Dendritic cell treated with granulocyte-macrophage colony-stimulating factor and Interleukin-4, amounts not matched to agents 40 ng/mL and 50 ng/mL, for 4 days (primary cell): ENCODE data around the gene MTHFD2L.

ENCODE experiments used
- H3K27ac Mint-ChIP-seq: one replicate; pipeline ENCODE4 v1.8.0; 2022; ENCODE audit warnings: mild to moderate bottlenecking, mixed read lengths
- H3K27me3 Mint-ChIP-seq: one replicate; pipeline ENCODE4 v1.8.0; 2022; ENCODE audit warnings: mild to moderate bottlenecking, mixed read lengths
- H3K36me3 Mint-ChIP-seq: one replicate; pipeline ENCODE4 v1.8.0; 2022; ENCODE audit warnings: low read depth, mixed read lengths
- H3K4me1 Mint-ChIP-seq: one replicate; pipeline ENCODE4 v1.8.0; 2022; ENCODE audit warnings: low read depth, mixed read lengths
- H3K4me3 Mint-ChIP-seq: one replicate; pipeline ENCODE4 v1.8.0; 2022; ENCODE audit warnings: mild to moderate bottlenecking, moderate library complexity, mixed read lengths
- H3K9me3 Mint-ChIP-seq: one replicate; pipeline ENCODE4 v1.8.0; 2022; ENCODE audit warnings: mixed read lengths
- intact Hi-C: fragments of 100-400 bp; cut with micrococcal nuclease; formaldehyde crosslinking; loops from one replicate; pipeline ENCODE4 v1.15.0; 2022

The MTHFD2L gene

DNA sequence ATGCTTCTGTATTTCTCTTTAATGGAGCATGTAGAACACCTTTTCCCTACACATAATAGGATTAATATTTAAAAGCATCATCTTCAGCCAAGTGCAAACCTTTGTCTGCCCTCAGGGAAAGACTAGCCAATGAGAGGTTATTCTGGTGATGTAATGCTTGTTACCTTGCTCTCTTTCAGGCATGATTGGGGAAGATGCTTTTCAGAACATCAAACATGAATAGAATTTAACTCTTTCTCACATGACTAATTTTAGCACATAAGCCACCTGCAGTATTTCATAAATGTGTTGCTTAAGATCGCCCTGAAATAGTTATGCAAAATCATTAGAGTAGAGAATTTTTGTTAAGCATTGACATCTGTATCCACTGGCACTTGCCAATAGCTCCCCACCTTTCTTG, 139.6 kb downstream of the MTHFD2L start:
- intact Hi-C loops, result no loop called here
- Mint-ChIP-seq H3K4me3 (no peak overlapping the region), H3K4me1 (no peaks in the 10 kb centered on the region), H3K27ac (no peak overlapping the region), H3K36me3 (no peaks in the 10 kb centered on the region), H3K27me3 (no peaks in the 10 kb centered on the region), H3K9me3 (no peaks in the 10 kb centered on the region)

DNA sequence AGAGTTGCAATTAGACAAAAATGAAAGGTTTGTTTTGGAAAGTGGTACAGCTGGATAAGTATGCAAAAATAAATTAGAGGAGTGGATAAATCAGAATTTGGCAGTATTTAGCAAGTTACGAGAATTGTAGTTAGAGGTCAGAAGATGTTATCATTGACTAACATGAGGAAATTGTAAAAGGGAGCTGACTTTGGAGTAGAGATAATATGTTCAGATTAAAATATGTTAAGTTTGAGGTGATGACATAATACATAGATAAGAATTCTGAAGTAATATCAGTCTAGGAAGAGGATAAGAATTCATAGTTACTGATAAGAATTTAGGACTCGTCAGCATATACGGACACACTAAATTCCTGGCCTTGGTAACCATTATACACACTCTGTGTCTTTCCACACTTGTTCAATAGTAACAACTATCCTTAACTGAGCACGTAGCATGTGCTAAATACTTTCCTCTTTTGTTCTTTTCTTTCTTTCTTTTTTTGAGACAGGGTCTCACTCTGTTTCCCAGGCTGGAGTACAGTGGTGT, 146.2 kb downstream of the MTHFD2L start:
- intact Hi-C loops, result no loop called here
- H3K4me1 Mint-ChIP-seq, result no peaks in the 10 kb centered on the region

DNA sequence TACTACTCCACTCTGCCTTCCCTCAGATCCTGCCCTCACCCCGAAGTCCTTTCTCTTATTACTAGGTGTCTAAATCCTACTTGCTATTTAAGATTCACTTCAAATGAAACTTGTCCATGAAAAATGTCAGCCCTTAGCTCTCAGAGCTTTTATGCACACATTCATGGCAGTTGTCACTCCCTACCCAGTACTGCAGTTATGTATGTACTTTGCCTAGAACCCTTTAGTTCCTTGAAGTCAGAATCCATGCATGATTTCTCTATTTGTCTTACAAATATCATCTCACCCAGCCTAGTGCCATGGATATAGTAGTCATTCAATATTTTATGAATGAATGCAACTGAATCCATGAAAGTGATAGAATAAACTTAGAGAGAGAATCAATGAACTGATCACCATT, 147.1 kb downstream of the MTHFD2L start:
- Mint-ChIP-seq H3K36me3 (no peaks in the 10 kb centered on the region), H3K27ac (no peak overlapping the region), H3K9me3 (no peaks in the 10 kb centered on the region), H3K4me3 (no peak overlapping the region), H3K4me1 (no peaks in the 10 kb centered on the region), H3K27me3 (no peaks in the 10 kb centered on the region)
- intact Hi-C loops, result no loop called here

More for the DNA sequence above, 146.2 kb downstream of the MTHFD2L start:
- no peaks in the 10 kb centered on the region for H3K27me3 Mint-ChIP-seq
- no peak overlapping the region for H3K4me3 Mint-ChIP-seq
- no peaks in the 10 kb centered on the region for H3K36me3 Mint-ChIP-seq
- H3K27ac Mint-ChIP-seq, result no peak overlapping the region
- H3K9me3 Mint-ChIP-seq, result no peaks in the 10 kb centered on the region

DNA sequence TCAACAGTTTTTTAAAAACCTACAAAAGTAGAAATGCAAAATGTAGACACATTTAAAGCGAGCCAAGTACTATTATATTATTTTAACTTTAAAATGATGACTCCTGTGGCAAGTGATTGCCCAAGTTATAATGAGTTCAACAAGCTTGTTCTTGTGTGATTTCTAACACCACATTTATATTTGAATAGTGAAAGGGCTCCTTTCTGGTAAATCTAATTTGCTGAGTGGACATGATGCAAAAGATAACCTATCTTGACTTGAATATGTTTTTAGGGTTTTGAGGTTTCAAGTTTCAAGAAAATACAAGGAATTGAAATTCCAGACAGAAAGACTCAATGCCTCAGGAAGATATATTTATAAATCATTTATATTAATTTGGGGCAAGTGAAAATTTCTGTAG, 149.3 kb downstream of the MTHFD2L start:
- no peaks in the 10 kb centered on the region for H3K9me3 Mint-ChIP-seq
- intact Hi-C loops, result no loop called here
- no peaks in the 10 kb centered on the region for H3K4me1 Mint-ChIP-seq
- H3K27me3 Mint-ChIP-seq, result no peaks in the 10 kb centered on the region
- H3K27ac Mint-ChIP-seq, result no peak overlapping the region
- no peak overlapping the region for H3K4me3 Mint-ChIP-seq
- H3K36me3 Mint-ChIP-seq, result no peaks in the 10 kb centered on the region

DNA sequence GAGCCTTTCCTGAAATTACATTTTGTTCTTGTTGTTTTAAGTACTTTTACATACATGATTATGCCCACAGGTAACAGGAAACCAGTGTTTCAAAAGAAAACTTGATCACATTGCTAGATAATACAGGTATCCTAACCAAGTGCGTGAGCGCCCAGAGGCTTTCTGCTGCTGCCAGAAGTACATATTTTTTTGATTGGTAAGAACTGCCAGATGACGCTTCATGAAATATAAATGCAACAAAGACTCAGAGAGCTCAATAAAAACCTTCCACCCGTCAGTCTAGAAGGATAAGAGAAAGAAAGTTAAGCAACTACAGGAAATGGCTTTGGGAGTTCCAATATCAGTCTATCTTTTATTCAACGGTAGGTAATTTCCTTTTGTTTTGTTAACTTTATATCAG, 150.3 kb downstream of the MTHFD2L start, which contains the start of gene EPGN:
Gene EPGN, plus strand, starts transcription at position 256 of the 400 bp plus-strand sequence. Its CDS starts 64 bp downstream, at position 320.
- H3K27me3 Mint-ChIP-seq, result no peaks in the 10 kb centered on the region
- intact Hi-C loops, result no loop called here
- H3K4me1 Mint-ChIP-seq, result no peaks in the 10 kb centered on the region
- no peak within 1 kb of the TSS for H3K27ac Mint-ChIP-seq
- no peaks in the 10 kb centered on the region for H3K36me3 Mint-ChIP-seq
- H3K4me3 Mint-ChIP-seq, result no peak within 1 kb of the TSS
- no peaks in the 10 kb centered on the region for H3K9me3 Mint-ChIP-seq

DNA sequence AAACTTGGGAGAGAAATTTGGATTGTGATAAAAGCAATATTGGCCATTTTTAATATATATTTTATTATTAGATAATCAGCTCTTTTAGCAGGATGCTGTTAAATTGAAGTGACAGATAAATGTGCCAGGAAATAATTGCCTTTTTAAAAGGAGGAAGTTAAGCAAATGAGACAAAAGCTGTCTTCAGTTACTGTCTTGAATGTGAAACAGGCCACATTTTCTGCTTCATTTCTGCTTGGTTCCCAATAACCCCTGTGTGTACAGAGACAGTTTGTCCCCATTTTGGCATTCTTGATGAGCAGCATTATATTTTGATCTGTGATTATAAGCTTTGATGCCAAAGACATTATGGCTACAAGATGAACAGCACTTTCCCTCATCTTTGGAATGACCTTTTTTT, 151.3 kb downstream of the MTHFD2L start:
- no peak overlapping the region for H3K27ac Mint-ChIP-seq
- no peaks in the 10 kb centered on the region for H3K9me3 Mint-ChIP-seq
- H3K36me3 Mint-ChIP-seq, result no peaks in the 10 kb centered on the region
- intact Hi-C loops, result no loop called here
- H3K4me1 Mint-ChIP-seq, result no peaks in the 10 kb centered on the region
- no peak overlapping the region for H3K4me3 Mint-ChIP-seq
- no peaks in the 10 kb centered on the region for H3K27me3 Mint-ChIP-seq

DNA sequence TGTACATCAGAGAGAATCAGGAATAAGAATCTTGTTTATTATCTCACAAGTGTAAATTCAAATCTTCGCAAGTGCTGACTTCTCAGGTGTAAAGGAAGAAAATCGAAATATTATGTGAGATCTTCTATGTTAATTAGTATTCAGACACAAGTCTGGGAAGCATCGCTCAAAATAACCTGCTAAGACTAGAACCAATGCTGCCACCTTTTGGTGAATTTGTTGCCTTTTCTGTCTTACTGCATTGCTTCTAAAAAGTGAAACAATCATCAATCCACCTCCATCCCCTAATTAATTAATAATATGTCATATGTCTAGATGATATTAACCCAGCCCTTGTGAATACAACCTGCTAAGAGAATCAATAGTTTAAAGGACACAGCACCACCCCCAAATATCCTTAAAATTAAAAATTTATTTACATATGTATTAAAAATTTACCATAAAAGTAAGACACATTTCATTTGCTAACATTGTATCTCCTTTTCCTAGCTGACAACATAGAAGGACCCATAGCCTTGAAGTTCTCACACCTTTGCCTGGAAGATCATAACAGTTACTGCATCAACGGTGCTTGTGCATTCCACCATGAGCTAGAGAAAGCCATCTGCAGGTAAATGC, 153.9 kb downstream of the MTHFD2L start:
- H3K4me3 Mint-ChIP-seq, result no peak overlapping the region
- peaks cover 14% of the 10 kb centered on the region for H3K4me1 Mint-ChIP-seq
- intact Hi-C loops, result loop anchor here (1.0 kb wide), 2 partner anchors 84 to 123 kb away; no protein-coding TSS in a partner anchor
- no peaks in the 10 kb centered on the region for H3K36me3 Mint-ChIP-seq
- H3K27me3 Mint-ChIP-seq, result no peaks in the 10 kb centered on the region
- no peak overlapping the region for H3K27ac Mint-ChIP-seq
- no peaks in the 10 kb centered on the region for H3K9me3 Mint-ChIP-seq

DNA sequence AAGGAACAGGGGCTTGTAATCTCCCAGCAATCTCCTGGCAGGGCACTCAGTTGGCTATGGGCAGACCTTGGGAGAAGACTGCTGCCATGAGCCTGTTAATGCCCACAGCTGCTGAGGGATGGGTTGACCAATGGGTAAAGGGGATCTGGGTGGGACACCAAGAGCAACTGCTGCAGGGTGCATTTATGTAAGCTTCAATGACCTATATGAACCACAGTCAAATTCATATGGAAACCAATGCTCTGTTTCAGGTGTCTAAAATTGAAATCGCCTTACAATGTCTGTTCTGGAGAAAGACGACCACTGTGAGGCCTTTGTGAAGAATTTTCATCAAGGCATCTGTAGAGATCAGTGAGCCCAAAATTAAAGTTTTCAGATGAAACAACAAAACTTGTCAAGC, 156.4 kb downstream of the MTHFD2L start:
- peaks cover 14% of the 10 kb centered on the region for H3K4me1 Mint-ChIP-seq
- no peak overlapping the region for H3K27ac Mint-ChIP-seq
- H3K27me3 Mint-ChIP-seq, result no peaks in the 10 kb centered on the region
- no peaks in the 10 kb centered on the region for H3K9me3 Mint-ChIP-seq
- H3K4me3 Mint-ChIP-seq, result no peak overlapping the region
- no peaks in the 10 kb centered on the region for H3K36me3 Mint-ChIP-seq
- intact Hi-C loops, result no loop called here

DNA sequence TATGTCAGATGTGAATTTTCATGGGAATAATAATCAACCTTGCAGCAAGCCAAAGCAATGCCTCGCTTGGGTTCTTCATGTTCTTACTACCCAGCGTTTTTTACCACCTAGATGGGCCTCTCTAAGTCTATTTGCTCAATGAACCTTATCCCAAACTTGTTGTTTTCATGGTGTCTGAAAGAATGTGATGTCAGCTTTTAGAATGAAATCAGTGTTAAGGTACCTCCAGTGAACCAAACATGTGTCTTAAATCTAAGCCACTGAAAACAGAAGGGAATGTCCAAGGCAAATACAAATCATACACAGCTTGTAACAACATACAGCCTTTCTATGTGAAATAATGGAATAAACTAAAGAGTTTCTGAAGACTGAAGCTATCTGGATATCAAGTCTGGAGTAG, 157.0 kb downstream of the MTHFD2L start:
- Mint-ChIP-seq H3K27ac (no peak overlapping the region), H3K36me3 (no peaks in the 10 kb centered on the region)

DNA sequence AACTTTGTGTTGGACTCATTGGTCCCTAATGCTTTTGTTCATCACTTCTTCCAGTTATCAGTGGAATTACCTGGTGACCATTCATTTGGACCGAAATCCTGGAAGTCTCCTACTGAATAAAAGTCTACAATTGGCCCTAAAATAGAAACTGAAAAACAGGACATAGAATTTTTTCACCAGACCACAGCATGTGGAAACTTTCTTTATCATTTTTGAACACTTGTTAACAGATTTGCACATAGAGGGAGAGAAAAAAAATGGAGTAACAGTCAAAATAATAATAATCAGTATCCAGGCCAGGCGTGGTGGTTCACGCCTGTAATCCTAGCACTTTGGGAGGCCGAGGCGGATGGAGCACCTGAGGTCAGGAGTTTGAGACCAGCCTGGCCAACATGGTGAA, 157.5 kb downstream of the MTHFD2L start:
- H3K27me3 Mint-ChIP-seq, result no peaks in the 10 kb centered on the region
- H3K36me3 Mint-ChIP-seq, result no peaks in the 10 kb centered on the region
- H3K9me3 Mint-ChIP-seq, result no peaks in the 10 kb centered on the region
- H3K27ac Mint-ChIP-seq, result no peak overlapping the region
- H3K4me3 Mint-ChIP-seq, result no peak overlapping the region
- peaks cover 15% of the 10 kb centered on the region for H3K4me1 Mint-ChIP-seq
- intact Hi-C loops, result no loop called here

More for the DNA sequence above, 157.0 kb downstream of the MTHFD2L start:
- no peaks in the 10 kb centered on the region for H3K9me3 Mint-ChIP-seq
- intact Hi-C loops, result no loop called here
- peaks cover 14% of the 10 kb centered on the region for H3K4me1 Mint-ChIP-seq
- no peaks in the 10 kb centered on the region for H3K27me3 Mint-ChIP-seq
- no peak overlapping the region for H3K4me3 Mint-ChIP-seq

DNA sequence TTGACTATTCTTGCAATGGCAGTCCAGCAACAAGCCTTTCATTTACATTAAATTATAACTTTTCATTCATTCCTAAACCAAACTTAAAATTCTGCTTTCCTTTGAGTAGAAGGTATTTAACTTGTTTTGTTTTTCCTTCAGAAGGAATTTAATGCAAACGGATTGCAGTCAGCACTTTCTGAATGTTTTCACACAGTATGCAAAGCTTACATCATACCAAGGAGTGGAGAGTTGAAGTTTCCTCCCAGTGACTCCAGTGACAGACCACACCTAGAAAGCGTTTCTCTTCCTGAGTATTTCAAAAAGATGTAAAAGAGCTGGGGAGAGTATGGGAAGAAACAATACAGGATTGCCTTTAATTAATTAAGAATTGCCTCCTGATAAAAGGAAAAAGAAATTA, 158.5 kb downstream of the MTHFD2L start:
- no peak overlapping the region for H3K4me3 Mint-ChIP-seq
- peaks cover 21% of the 10 kb centered on the region for H3K4me1 Mint-ChIP-seq
- H3K27me3 Mint-ChIP-seq, result no peaks in the 10 kb centered on the region
- no peaks in the 10 kb centered on the region for H3K36me3 Mint-ChIP-seq
- intact Hi-C loops, result no loop called here
- no peaks in the 10 kb centered on the region for H3K9me3 Mint-ChIP-seq
- no peak overlapping the region for H3K27ac Mint-ChIP-seq

DNA sequence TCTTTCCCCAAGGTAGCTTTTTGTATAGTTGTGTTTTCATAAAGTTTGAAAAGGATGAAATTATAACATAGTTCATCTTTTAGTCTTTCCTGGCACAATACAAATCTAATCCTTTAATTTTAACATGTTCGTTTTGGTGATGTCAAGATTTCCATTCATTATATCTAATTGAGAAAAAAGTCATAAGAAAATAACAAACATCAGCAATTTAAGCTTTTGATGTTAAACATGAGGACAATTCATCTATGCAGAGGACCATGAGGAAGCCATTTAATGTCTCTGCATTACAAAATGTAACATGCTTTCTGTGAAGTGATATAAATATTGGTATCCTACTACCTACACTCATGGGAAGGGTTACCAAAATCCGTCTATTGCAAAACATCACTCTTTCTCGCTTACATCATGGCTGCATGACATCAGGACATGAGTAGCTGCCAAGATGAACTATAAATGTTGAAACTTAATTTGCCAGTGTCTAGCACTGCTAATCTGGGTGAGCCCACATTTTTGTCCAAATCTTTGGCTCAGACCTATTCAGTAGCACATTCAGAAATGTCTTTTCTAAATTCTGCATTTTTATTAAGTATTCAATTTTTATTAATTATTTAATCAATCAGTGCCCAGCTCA, 159.8 kb downstream of the MTHFD2L start:
- H3K27ac Mint-ChIP-seq, result no peak overlapping the region
- no peaks in the 10 kb centered on the region for H3K27me3 Mint-ChIP-seq
- H3K4me1 Mint-ChIP-seq, result peaks cover 21% of the 10 kb centered on the region
- H3K4me3 Mint-ChIP-seq, result no peak overlapping the region
- no peaks in the 10 kb centered on the region for H3K36me3 Mint-ChIP-seq
- H3K9me3 Mint-ChIP-seq, result no peaks in the 10 kb centered on the region
- intact Hi-C loops, result no loop called here

DNA sequence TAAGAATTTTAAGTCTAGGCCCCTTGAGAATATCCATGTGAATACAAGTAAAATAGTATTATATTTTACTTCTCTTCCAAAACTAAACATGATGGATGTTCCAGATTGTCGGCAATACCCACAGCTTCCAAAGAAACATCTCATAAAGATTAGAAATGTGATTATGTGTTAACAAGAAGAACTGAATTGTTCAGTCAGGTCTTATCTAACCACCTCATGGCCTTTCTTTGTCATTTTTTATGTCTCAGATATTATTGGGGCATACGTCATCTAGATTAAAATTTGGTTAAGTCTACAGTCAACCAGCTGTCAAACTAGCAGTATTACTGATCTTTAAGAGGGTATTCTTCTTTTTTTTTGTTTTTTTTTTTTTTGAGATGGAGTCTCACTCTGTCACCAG, 160.4 kb downstream of the MTHFD2L start:
- Mint-ChIP-seq H3K27ac (no peak overlapping the region), H3K36me3 (no peaks in the 10 kb centered on the region), H3K4me1 (peaks cover 21% of the 10 kb centered on the region), H3K4me3 (no peak overlapping the region), H3K27me3 (no peaks in the 10 kb centered on the region), H3K9me3 (no peaks in the 10 kb centered on the region)
- intact Hi-C loops, result no loop called here

DNA sequence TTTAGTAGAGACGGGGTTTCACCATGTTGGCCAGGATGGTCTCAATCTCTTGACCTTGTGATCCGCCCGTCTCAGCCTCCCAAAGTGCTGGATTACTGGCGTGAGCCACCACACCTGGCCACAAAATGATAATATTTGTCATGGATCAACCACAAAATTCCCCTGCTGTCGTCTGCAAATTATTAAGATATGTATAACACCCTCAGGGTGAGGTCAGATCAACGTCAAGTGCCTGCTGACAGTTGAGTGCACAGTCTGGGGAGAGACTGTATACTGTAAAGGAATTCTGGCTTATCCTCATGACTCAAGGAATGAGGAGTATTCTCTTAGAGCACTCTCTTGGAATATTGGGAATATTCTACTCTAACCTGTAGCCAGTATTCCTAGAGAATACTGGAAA, 161.6 kb downstream of the MTHFD2L start:
- intact Hi-C loops, result no loop called here
- no peak overlapping the region for H3K4me3 Mint-ChIP-seq
- no peaks in the 10 kb centered on the region for H3K27me3 Mint-ChIP-seq
- H3K27ac Mint-ChIP-seq, result no peak overlapping the region
- no peaks in the 10 kb centered on the region for H3K9me3 Mint-ChIP-seq
- H3K4me1 Mint-ChIP-seq, result peaks cover 26% of the 10 kb centered on the region
- no peaks in the 10 kb centered on the region for H3K36me3 Mint-ChIP-seq
